GM06990 (cell line): ENCODE data around the gene BEND7.
A peak's percentile ranks its signal among the peaks of the same experiment; 100 is the strongest.

ENCODE experiments used
- DNase-seq: peaks from one replicate; pipeline ENCODE4 v3.0.0-alpha.2; 2011; ENCODE audit not compliant: insufficient read length; ENCODE audit errors: extremely low read depth
- H3K27me3 ChIP-seq: replicated peaks from 2 replicates; pipeline ENCODE4 v1.6.0; 2011; ENCODE audit warnings: low read length; ENCODE audit not compliant: control insufficient read depth, insufficient read depth
- H3K36me3 ChIP-seq: 2 replicates; pipeline ENCODE4 v1.5.1; 2011; ENCODE audit warnings: low read length; ENCODE audit not compliant: control insufficient read depth, insufficient read depth
- H3K4me3 ChIP-seq: replicated peaks from 2 replicates; pipeline ENCODE4 v1.5.1; 2011; ENCODE audit warnings: low read depth, mild to moderate bottlenecking, control low read depth, low read length
- TF ChIP-seq, protein P1 (sequence below): IDR thresholded peaks from 2 replicates; pipeline ENCODE4 v1.5.1; 2011; ENCODE audit warnings: low read length, control low read depth, mild to moderate bottlenecking, inconsistent platforms; ENCODE audit not compliant: insufficient read depth, poor library complexity, severe bottlenecking

BEND7 gene

GRCh38 chr10:13483073-13483472 is 45.7 kb downstream of the BEND7 start:
- DNase-seq = no peak
- TF ChIP-seq, protein P1, sequence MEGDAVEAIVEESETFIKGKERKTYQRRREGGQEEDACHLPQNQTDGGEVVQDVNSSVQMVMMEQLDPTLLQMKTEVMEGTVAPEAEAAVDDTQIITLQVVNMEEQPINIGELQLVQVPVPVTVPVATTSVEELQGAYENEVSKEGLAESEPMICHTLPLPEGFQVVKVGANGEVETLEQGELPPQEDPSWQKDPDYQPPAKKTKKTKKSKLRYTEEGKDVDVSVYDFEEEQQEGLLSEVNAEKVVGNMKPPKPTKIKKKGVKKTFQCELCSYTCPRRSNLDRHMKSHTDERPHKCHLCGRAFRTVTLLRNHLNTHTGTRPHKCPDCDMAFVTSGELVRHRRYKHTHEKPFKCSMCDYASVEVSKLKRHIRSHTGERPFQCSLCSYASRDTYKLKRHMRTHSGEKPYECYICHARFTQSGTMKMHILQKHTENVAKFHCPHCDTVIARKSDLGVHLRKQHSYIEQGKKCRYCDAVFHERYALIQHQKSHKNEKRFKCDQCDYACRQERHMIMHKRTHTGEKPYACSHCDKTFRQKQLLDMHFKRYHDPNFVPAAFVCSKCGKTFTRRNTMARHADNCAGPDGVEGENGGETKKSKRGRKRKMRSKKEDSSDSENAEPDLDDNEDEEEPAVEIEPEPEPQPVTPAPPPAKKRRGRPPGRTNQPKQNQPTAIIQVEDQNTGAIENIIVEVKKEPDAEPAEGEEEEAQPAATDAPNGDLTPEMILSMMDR = no peak
- H3K36me3 ChIP-seq = no peaks in the 10 kb centered on the region
- H3K4me3 ChIP-seq = no peak overlapping the region
- no peaks in the 10 kb centered on the region for H3K27me3 ChIP-seq

- TF ChIP-seq, protein P1 = no peak
- H3K27me3 ChIP-seq = no peaks in the 10 kb centered on the region
- no peak for DNase-seq
- no peaks in the 10 kb centered on the region for H3K36me3 ChIP-seq
- no peak overlapping the region for H3K4me3 ChIP-seq
These were observed 47.1 kb downstream of the BEND7 start for GRCh38 chr10:13481690-13482089.

DNA sequence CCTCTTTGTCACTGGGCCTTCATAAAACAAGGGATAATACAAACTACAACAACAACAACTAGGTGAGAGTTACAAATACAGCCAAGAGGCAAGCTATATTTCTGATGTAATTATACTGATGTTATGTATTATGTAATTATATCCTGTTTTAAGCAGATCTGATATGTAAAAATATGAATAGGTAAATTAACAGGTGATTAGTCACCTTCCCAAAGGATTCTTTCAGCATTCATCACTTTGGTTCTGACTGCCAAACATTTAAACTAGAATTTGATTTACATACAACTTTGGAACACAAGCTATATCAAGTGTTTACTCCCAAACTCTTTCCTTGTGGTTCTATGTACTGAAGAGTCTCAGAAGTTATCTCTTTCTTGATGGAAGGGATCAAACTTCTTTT is 53.7 kb downstream of the BEND7 start:
- DNase-seq = no peak
- H3K27me3 ChIP-seq = no peaks in the 10 kb centered on the region

DNA sequence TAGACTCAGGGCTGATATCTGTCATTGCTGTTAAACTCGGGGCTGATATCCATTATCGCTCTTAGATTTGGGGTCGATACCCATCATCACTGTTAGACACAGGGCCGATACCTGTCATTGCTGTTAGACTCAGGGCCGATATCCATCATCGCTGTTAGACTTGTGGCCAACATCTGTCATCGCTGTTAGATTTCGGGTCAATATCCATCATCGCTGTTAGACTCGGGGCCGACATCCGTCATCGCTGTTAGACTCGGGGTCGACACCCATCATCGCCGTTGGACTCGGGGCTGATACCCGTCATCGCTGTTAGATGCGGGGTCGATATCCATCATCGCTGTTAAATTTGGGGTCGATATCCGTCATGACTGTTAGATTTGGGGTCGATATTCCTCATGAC is 54.8 kb downstream of the BEND7 start:
- Histone ChIP-seq H3K4me3 (no peak overlapping the region), H3K36me3 (no peaks in the 10 kb centered on the region), H3K27me3 (no peaks in the 10 kb centered on the region; the same call in 1 of the 2 replicates)
- no peak for DNase-seq
- TF ChIP-seq, protein P1 = no peak

More for the DNA sequence above, 53.7 kb downstream of the BEND7 start:
- TF ChIP-seq, protein P1 = no peak
- Histone ChIP-seq H3K36me3 (no peaks in the 10 kb centered on the region), H3K4me3 (no peak overlapping the region)

DNA sequence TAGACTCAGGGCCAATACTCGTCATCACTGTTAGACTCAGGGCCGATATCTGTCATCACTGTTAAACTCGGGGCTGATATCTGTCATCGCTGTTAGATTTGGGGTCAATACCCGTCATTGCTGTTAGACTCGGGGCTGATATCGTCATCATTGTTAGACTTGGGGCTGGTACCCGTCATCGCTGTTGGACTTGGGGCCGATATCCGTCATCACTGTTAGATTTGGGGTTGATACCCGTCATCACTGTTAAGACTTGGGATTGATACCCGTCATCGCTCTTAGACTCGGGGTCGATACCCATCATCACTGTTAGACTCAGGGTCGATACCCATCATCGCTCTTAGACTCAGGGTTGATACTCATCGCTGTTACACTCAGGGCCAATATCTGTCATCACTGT is 56.5 kb downstream of the BEND7 start:
- H3K36me3 ChIP-seq = no peaks in the 10 kb centered on the region
- H3K4me3 ChIP-seq = no peak overlapping the region
- no peak for DNase-seq
- no peaks in the 10 kb centered on the region; the same call in none of the 2 replicates for H3K27me3 ChIP-seq
- TF ChIP-seq, protein P1 = no peak

- TF ChIP-seq, protein P1 = peak; percentile 31
- no peaks in the 10 kb centered on the region for H3K36me3 ChIP-seq
- H3K27me3 ChIP-seq = no peaks in the 10 kb centered on the region; the same call in none of the 2 replicates
- no peak overlapping the region for H3K4me3 ChIP-seq
- DNase-seq = no peak
These were observed 58.5 kb downstream of the BEND7 start for GRCh38 chr10:13470270-13470669.
